Fibroblast of pulmonary artery (primary cell): ENCODE measurements around the gene PSENEN.
A peak's percentile ranks its signal among the peaks of the same experiment; 100 is the strongest.

Source experiments
- DNase-seq: peaks from one replicate; pipeline ENCODE4 v3.0.0-alpha.2; 2010; ENCODE audit warnings: low read depth
- H3K4me3 ChIP-seq: replicated peaks from 2 replicates; pipeline ENCODE4 v1.5.1; 2011; ENCODE audit warnings: low read depth, mild to moderate bottlenecking, control low read depth, low read length, moderate library complexity
- CTCF ChIP-seq: IDR thresholded peaks from 2 replicates; pipeline ENCODE4 v1.5.1; 2011; ENCODE audit warnings: mild to moderate bottlenecking, control low read depth, low read length, inconsistent platforms; ENCODE audit errors: missing control alignments

The PSENEN gene

GRCh38 chr19:35757231-35757748, 11.8 kb downstream of the PSENEN start:
- DNase-seq, result peak; percentile 95
- H3K4me3 ChIP-seq, result peak overlapping the region; percentile 59
- no peak for TF ChIP-seq CTCF

GRCh38 chr19:35757749-35758608, 12.5 kb downstream of the PSENEN start, which contains the start of gene PROSER3:
TSS of gene PROSER3 (plus strand) at chr19:35758176. CDS start at chr19:35758216, 40 bp downstream.
- peak within 1 kb of the TSS; percentile 99 for H3K4me3 ChIP-seq
- no peak for TF ChIP-seq CTCF
- peak; percentile 100 for DNase-seq

GRCh38 chr19:35759697-35760096, 14.2 kb downstream of the PSENEN start:
- no peak overlapping the region for H3K4me3 ChIP-seq
- no peak for DNase-seq
- no peak for TF ChIP-seq CTCF

GRCh38 chr19:35760711-35761349, 15.4 kb downstream of the PSENEN start:
- no peak overlapping the region for H3K4me3 ChIP-seq
- no peak for DNase-seq
- TF ChIP-seq CTCF, result no peak

- no peak overlapping the region for H3K4me3 ChIP-seq
- no peak for DNase-seq
- TF ChIP-seq CTCF, result no peak
These were observed 19.2 kb downstream of the PSENEN start for GRCh38 chr19:35764432-35765315.

GRCh38 chr19:35766571-35767104, 21.2 kb downstream of the PSENEN start:
- TF ChIP-seq CTCF, result no peak
- DNase-seq, result no peak

More at GRCh38 chr19:35766571-35767104, 21.2 kb downstream of the PSENEN start:
- no peak overlapping the region for H3K4me3 ChIP-seq
